Measurements from ENCODE around the gene ALDH2. TPM values are rescaled to one million over a fixed set of nuclear protein-coding genes. Genes with fewer than 3 reads are reported as not detected.
A peak's percentile ranks its signal among the peaks of the same experiment; 100 is the strongest.

Gene ALDH2
- total RNA-seq, 2 donors from 2014 or later = not detected

DNA sequence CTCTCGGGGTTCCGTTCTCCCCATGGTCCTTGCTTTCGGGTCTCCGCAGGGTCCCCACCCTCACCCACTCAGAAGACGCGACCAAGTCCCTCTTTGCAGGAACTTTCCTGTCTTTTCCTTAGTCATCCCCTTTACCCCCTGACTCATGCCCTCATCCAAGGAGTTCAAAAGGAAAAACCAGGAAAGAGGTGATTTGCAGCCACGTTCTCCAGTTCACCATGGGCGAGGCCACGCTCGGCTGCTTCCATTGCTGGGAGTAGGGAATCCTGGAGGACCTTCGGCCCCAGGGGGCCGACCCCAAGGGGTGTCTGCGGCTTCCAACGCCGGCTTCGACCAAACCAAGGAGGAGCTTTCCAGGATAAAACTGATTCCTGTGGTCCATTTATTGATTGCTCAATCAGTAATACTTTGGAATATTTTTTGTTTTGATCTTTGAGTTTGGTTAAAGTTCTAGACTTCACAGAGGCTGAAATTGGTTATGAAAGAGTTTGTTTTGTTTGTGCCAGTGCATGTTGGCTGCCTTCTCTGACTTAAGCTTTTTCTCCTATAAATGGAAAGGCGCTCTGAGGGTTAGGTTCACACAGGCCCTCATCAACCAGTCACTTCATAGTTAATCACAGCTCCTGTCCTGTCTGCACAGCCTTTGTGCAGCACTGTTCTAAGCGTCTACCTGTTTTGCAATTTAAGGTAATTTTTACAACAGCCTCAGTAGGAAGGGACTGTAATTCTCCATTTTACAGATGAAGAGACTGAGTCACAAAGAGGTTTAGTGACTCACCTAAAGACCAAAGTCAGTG lies 827 bp downstream of the ALDH2 start:
- no peak overlapping the region for H3K27ac Mint-ChIP-seq
- H3K27me3 Mint-ChIP-seq = peaks cover 32 to 41% of the 10 kb centered on the region in 2 donors
- ATAC-seq (no peak), DNase-seq (ENCODE audit: low spot score) (no peak)
- no peaks in the 10 kb centered on the region for H3K36me3 Mint-ChIP-seq
- H3K4me1 Mint-ChIP-seq (ENCODE audit: low read depth in 2 of 2) = peaks cover 11 to 16% of the 10 kb centered on the region in 2 donors
- no peaks in the 10 kb centered on the region for H3K9me3 Mint-ChIP-seq
- peak overlapping the region; percentile 76 for H3K4me3 Mint-ChIP-seq

GRCh38 chr12:111768159-111768895 lies 1.6 kb downstream of the ALDH2 start:
- Mint-ChIP-seq H3K4me1 (ENCODE audit: low read depth in 2 of 2) (peaks cover 11 to 16% of the 10 kb centered on the region in 2 donors), H3K9me3 (no peaks in the 10 kb centered on the region), H3K36me3 (no peaks in the 10 kb centered on the region), H3K4me3 (no peak overlapping the region), H3K27me3 (peaks cover 28 to 33% of the 10 kb centered on the region in 2 donors), H3K27ac (no peak overlapping the region)
- no peak for ATAC-seq
- no peak for DNase-seq (ENCODE audit: low spot score)

DNA sequence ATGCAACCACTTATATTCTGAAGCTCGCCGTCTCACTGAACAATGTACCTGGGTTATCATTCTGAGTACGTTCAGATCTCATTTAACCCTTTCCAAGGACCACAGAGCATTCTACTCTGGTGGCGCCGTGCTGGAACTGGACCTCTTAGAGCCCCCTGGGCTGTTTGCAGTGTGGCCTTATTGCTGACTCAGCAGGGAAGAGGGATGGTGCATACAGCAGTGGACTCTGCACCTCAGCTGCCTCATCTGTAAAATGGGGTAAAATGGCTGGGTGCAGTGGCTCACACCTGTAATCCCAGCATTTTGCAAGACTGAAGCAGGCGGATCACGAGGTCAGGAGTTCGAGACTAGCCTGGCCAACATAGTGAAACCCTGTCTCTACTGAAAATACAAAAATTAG lies 2.9 kb downstream of the ALDH2 start:
- Mint-ChIP-seq H3K4me3 (no peak overlapping the region), H3K27me3 (peaks cover 18 to 21% of the 10 kb centered on the region in 2 donors), H3K36me3 (no peaks in the 10 kb centered on the region), H3K9me3 (no peaks in the 10 kb centered on the region), H3K4me1 (ENCODE audit: low read depth in 2 of 2) (peaks cover 11 to 16% of the 10 kb centered on the region in 2 donors), H3K27ac (no peak overlapping the region)
- ATAC-seq (no peak), DNase-seq (ENCODE audit: low spot score) (no peak)

DNA sequence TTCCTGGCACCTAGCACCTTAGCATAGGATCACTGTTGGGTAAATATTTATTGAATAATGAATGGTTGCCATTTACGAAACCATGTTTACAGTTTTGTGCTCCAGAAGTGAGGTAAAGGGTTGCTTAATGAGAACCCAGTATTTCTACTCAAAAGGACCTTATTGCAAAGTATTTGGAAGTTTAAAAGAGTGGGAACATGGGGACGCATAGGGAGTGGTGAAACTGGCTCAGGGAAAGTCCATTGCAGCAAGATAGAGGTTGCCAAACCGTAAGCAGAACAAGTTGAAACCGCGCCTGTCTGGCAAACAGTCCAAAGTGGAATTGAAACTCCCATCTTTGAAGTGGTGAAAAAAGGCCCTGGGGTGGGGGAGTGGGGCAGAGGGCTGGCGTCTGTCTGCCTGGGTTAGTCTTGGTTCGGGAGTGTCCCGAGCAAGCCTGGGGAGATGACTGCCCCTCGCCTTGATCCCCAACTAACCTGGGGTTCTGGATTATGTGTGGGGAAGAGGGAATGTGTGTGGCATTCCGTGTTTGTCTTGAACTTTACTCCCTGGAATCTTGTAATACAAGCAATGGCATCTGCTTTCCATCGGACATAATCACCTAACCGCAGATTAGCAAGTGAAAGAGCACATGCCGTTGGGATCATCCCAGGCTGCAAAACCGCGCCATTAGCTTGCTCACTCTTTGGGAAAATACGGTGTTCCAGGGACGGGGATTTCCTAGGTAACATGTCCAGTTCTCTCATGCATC lies 7.2 kb downstream of the ALDH2 start:
- DNase-seq (ENCODE audit: low spot score) (no peak), ATAC-seq (no peak)
- no peak overlapping the region for H3K27ac Mint-ChIP-seq
- H3K27me3 Mint-ChIP-seq = peaks cover 8 to 13% of the 10 kb centered on the region in 2 donors
- H3K4me1 Mint-ChIP-seq (ENCODE audit: low read depth in 2 of 2) = no peaks in the 10 kb centered on the region
- no peak overlapping the region for H3K4me3 Mint-ChIP-seq
- H3K9me3 Mint-ChIP-seq = no peaks in the 10 kb centered on the region
- H3K36me3 Mint-ChIP-seq = no peaks in the 10 kb centered on the region

GRCh38 chr12:111775205-111776193 lies 8.8 kb downstream of the ALDH2 start:
- no peak overlapping the region for H3K4me3 Mint-ChIP-seq
- H3K9me3 Mint-ChIP-seq = no peaks in the 10 kb centered on the region
- H3K36me3 Mint-ChIP-seq = no peaks in the 10 kb centered on the region
- peak overlapping the region; percentile 39 to 47 for H3K27ac Mint-ChIP-seq
- DNase-seq (ENCODE audit: low spot score) (no peak), ATAC-seq (no peak)
- H3K27me3 Mint-ChIP-seq = peaks cover 6 to 13% of the 10 kb centered on the region in 2 donors
- H3K4me1 Mint-ChIP-seq (ENCODE audit: low read depth in 2 of 2) = no peaks in the 10 kb centered on the region

DNA sequence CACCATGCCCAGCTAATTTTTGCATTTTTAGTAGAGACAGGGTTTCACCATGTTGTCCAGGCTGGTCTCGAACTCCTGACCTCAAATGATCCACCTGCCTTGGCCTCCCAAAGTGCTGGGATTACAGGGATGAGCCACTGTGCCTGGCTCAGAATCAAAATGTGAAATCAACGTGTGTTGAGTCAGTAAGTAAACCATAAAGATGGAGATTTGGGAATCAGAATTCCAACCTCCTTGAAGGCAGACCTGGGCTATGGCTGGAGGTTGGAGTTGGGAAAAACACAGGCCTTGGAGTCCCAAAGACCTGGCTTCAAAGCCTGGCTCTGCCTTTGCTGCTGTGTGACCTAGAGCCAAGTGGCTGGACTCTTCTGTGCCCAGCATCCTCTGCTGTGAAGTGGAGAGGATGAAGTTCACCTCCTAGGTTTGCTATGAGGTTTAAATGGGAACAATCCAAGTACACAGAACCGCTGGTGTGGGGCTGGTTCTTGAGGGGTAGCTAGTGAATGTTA lies 10.2 kb downstream of the ALDH2 start:
- no peak overlapping the region for H3K4me3 Mint-ChIP-seq
- no peak for DNase-seq (ENCODE audit: low spot score)
- no peaks in the 10 kb centered on the region for H3K4me1 Mint-ChIP-seq (ENCODE audit: low read depth in 2 of 2)
- no peaks in the 10 kb centered on the region for H3K9me3 Mint-ChIP-seq
- no peak overlapping the region for H3K27ac Mint-ChIP-seq
- ATAC-seq = no peak
- peaks cover 6 to 13% of the 10 kb centered on the region in 2 donors for H3K27me3 Mint-ChIP-seq
- H3K36me3 Mint-ChIP-seq = no peaks in the 10 kb centered on the region

- Mint-ChIP-seq H3K36me3 (no peaks in the 10 kb centered on the region), H3K27me3 (peaks cover 6 to 13% of the 10 kb centered on the region in 2 donors), H3K9me3 (no peaks in the 10 kb centered on the region), H3K27ac (no peak overlapping the region), H3K4me1 (ENCODE audit: low read depth in 2 of 2) (no peaks in the 10 kb centered on the region), H3K4me3 (no peak overlapping the region)
- no peak for DNase-seq (ENCODE audit: low spot score)
- ATAC-seq = peak in 1 of 2 donors; percentile 41
Observed at GRCh38 chr12:111777345-111778045, 10.8 kb downstream of the ALDH2 start.

DNA sequence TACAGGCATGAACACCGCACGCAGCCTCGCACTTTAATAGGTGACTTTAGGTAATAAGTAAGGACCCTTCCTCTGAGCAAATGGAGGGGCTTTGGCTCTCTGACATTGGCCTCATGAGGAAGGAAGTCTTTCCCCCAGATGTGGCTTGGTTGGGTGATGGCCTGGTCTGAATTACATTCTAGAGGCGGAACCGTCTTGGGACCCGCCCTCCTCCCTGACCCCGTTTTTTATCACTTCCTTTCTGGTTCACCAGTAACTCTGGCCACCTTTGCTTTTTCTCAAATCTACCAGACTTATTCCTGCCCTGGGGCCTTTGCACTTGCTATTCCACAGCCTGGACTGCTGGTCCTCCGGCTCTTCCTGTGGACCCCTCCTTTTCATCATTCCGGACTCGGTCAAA lies 13.4 kb downstream of the ALDH2 start:
- no peaks in the 10 kb centered on the region for H3K9me3 Mint-ChIP-seq
- H3K4me3 Mint-ChIP-seq = no peak overlapping the region
- DNase-seq (ENCODE audit: low spot score) = no peak
- no peaks in the 10 kb centered on the region for H3K4me1 Mint-ChIP-seq (ENCODE audit: low read depth in 2 of 2)
- H3K27ac Mint-ChIP-seq = no peak overlapping the region
- H3K27me3 Mint-ChIP-seq = peaks cover 2 to 8% of the 10 kb centered on the region in 2 donors
- no peaks in the 10 kb centered on the region for H3K36me3 Mint-ChIP-seq
- no peak for ATAC-seq

- Mint-ChIP-seq H3K36me3 (no peaks in the 10 kb centered on the region), H3K27ac (no peak overlapping the region), H3K27me3 (peaks cover 0 to 5% of the 10 kb centered on the region in 2 donors), H3K4me1 (ENCODE audit: low read depth in 2 of 2) (no peaks in the 10 kb centered on the region), H3K9me3 (no peaks in the 10 kb centered on the region), H3K4me3 (no peak overlapping the region)
- ATAC-seq = no peak
- no peak for DNase-seq (ENCODE audit: low spot score)
Observed at GRCh38 chr12:111780615-111781014, 13.9 kb downstream of the ALDH2 start.

- Mint-ChIP-seq H3K9me3 (no peaks in the 10 kb centered on the region), H3K27me3 (no peaks in the 10 kb centered on the region), H3K27ac (no peak overlapping the region), H3K36me3 (no peaks in the 10 kb centered on the region), H3K4me3 (no peak overlapping the region), H3K4me1 (ENCODE audit: low read depth in 2 of 2) (no peaks in the 10 kb centered on the region)
- ATAC-seq (no peak), DNase-seq (ENCODE audit: low spot score) (no peak)
Observed at GRCh38 chr12:111781085-111781658, 14.4 kb downstream of the ALDH2 start.

GRCh38 chr12:111783046-111783445 lies 16.3 kb downstream of the ALDH2 start:
- Mint-ChIP-seq H3K36me3 (no peaks in the 10 kb centered on the region), H3K4me1 (ENCODE audit: low read depth in 2 of 2) (no peaks in the 10 kb centered on the region), H3K4me3 (no peak overlapping the region), H3K9me3 (no peaks in the 10 kb centered on the region), H3K27ac (no peak overlapping the region), H3K27me3 (no peaks in the 10 kb centered on the region)
- DNase-seq (ENCODE audit: low spot score) = no peak
- no peak for ATAC-seq

GRCh38 chr12:111784953-111785352 lies 18.2 kb downstream of the ALDH2 start:
- Mint-ChIP-seq H3K4me1 (ENCODE audit: low read depth in 2 of 2) (no peaks in the 10 kb centered on the region), H3K27ac (no peak overlapping the region), H3K36me3 (no peaks in the 10 kb centered on the region), H3K27me3 (no peaks in the 10 kb centered on the region), H3K4me3 (no peak overlapping the region), H3K9me3 (no peaks in the 10 kb centered on the region)
- no peak for ATAC-seq
- DNase-seq (ENCODE audit: low spot score) = no peak

Data from natural killer cell treated with Interleukin-12 subunit alpha and Interleukin-12 subunit beta and Interleukin-15 and Interleukin-18, amount 100 ng/mL, for 72 hours (primary cell).